SKM-1 treated with dmso at 0.1 percent for 144 hours (cell line): ENCODE results near the gene RNF141.

Source experiments
- DNase-seq: peaks from one replicate; lab custom pipeline; 2025; ENCODE audit not compliant: unreplicated experiment; lab: John Stamatoyannopoulos, UW

The RNF141 gene

GRCh38 chr11:10483174-10483573 is 57.8 kb downstream of the RNF141 start:
- no peak for DNase-seq

- no peak for DNase-seq
Measured at GRCh38 chr11:10481560-10482349, 59.2 kb downstream of the RNF141 start.

GRCh38 chr11:10480760-10481159 is 60.2 kb downstream of the RNF141 start:
- no peak for DNase-seq

- no peak for DNase-seq
Measured at GRCh38 chr11:10480026-10480425, 61.0 kb downstream of the RNF141 start.

- no peak for DNase-seq
Measured at GRCh38 chr11:10478574-10479550, 62.1 kb downstream of the RNF141 start.

- DNase-seq, result no peak
Measured at GRCh38 chr11:10478066-10478465, 62.9 kb downstream of the RNF141 start.

- no peak for DNase-seq
Measured at GRCh38 chr11:10477690-10478046, 63.3 kb downstream of the RNF141 start.

- DNase-seq, result no peak
Measured at GRCh38 chr11:10476927-10477689, 63.9 kb downstream of the RNF141 start.

GRCh38 chr11:10476342-10476741 is 64.6 kb downstream of the RNF141 start:
- DNase-seq, result no peak

- no peak for DNase-seq
Measured at GRCh38 chr11:10474551-10474950, 66.4 kb downstream of the RNF141 start.

- DNase-seq, result no peak
Measured at GRCh38 chr11:10473371-10473770, 67.6 kb downstream of the RNF141 start.

GRCh38 chr11:10462746-10463300 is 78.2 kb downstream of the RNF141 start:
- no peak for DNase-seq
